HAP-1 (cell line): ENCODE measurements around the gene FYB1.
"Not testable (repeated sequence)": the region's sequence is repeated elsewhere in the genome, so short reads cannot be mapped to it uniquely, and the experiment has no call there.

Experiments used
- DNase-seq, 2 experiments: peaks; one replicate each; pipeline ENCODE4 v3.0.0-alpha.2; 2016 to 2020; ENCODE audit warnings: low spot score in 2 of 2
- H3K27me3 ChIP-seq: fragments of 250-450 bp; sonication (Bioruptor Pico); 2 replicates; pipeline ENCODE4 v1.5.1; 2020; ENCODE audit warnings: low read depth, mild to moderate bottlenecking, moderate library complexity
- H3K36me3 ChIP-seq: fragments of 250-450 bp; sonication (Bioruptor Pico); replicated peaks from 2 replicates; pipeline ENCODE4 v1.5.1; 2020; ENCODE audit warnings: mild to moderate bottlenecking
- H3K4me1 ChIP-seq: fragments of 250-450 bp; sonication (Bioruptor Pico); 2 replicates; pipeline ENCODE4 v1.5.1; 2020; ENCODE audit warnings: mild to moderate bottlenecking
- H3K4me3 ChIP-seq: fragments of 250-450 bp; sonication (Bioruptor Pico); 2 replicates; pipeline ENCODE4 v1.5.1; 2020; ENCODE audit warnings: mild to moderate bottlenecking, moderate library complexity
- H3K9me3 ChIP-seq: fragments of 250-450 bp; sonication (Bioruptor Pico); 2 replicates; pipeline ENCODE4 v1.5.1; 2020; ENCODE audit warnings: mild to moderate bottlenecking, moderate library complexity
- in situ Hi-C: fragments of 300-500 bp; cut with MboI; formaldehyde crosslinking; loops from 3 replicates; pipeline ENCODE4 v1.14.3; 2020; ENCODE audit warnings: low sequenced_read_pairs, inconsistent platforms, mixed read lengths

The FYB1 gene

DNA sequence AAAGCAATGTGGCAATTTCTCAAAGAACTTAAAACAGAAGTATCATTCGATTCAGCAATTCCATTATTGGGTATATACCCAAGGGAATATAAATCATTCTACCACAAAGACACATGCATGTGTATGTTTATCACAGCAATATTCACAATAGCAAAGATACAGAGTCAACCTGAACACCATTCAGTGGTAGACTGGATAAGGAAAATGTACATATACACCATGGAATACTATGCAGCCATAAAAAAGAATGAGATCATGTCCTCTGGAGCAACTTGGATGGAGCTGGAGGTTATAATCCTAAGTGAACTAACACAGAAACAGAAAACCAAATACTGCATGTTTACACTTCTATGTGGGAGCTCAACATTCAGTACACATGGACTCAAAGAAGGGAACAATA is 21.4 kb upstream of the FYB1 start:
- no peak for DNase-seq
- H3K27me3 ChIP-seq = 0 out of 2 replicates have a peak, but pooled peaks cover 2% of the 10 kb centered on the region
- H3K9me3 ChIP-seq = no peaks in the 10 kb centered on the region
- H3K36me3 ChIP-seq = no peaks in the 10 kb centered on the region
- in situ Hi-C loops = no loop called here
- H3K4me1 ChIP-seq = no peaks in the 10 kb centered on the region
- no peak overlapping the region for H3K4me3 ChIP-seq

DNA sequence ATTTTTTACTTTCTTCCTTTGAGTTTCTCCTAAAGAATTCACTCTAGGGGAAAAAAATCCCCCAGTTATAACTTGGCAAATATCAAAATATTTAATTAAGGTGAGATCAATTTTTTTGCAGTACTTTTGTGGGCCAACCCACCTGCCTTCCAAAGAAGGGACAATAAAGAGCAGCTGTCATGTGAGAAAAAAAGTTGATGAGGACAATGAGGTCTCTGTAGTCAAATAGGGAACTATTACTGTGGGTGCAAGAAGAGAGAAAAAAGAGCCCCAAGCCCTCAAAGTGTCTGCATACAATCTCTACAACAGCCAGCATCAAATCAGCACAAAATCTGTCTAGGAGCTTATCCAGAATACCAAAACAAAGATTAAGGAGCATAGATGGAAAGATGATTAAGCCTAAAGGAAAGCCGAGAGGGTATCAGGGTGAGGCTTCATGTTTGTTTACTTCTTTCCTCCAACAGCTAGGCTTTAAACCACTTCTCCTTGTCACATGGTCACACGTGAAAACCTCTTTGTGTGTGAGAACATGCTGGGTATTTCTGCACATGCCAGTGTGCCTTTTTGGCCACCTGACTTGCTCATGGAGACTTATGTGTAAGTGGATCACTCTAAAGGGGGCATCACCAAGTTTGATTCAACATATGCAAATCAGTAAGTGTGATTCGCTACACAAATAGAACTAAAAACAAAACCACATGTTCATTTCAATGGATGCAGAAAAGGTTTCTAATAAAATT is 19.2 kb upstream of the FYB1 start:
- no peak overlapping the region for H3K4me3 ChIP-seq
- in situ Hi-C loops = no loop called here
- DNase-seq = no peak
- H3K9me3 ChIP-seq = no peaks in the 10 kb centered on the region
- no peaks in the 10 kb centered on the region for H3K4me1 ChIP-seq
- H3K36me3 ChIP-seq = no peaks in the 10 kb centered on the region
- 0 out of 2 replicates have a peak, but pooled peaks cover 2% of the 10 kb centered on the region for H3K27me3 ChIP-seq

DNA sequence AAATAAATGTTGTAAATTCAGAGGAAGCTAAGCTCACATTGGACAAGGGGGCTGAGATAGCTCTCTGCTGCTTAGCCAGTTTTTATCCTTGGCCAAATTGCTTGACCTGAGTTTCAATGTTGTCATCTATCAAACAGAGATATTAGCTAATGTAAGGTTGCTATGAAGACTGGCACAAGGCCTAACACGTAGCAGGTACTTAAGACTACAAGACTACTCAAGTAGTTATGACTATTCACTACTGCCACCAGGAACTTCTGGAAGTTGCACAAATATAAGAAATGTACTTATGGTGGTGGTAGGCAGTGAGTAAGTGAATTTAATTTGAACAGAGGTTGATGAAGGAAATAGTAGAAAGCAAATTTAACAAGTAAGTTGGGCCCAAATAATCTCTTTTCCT is 17.4 kb upstream of the FYB1 start:
- H3K9me3 ChIP-seq = no peaks in the 10 kb centered on the region
- no peak for DNase-seq
- H3K4me1 ChIP-seq = no peaks in the 10 kb centered on the region
- in situ Hi-C loops = no loop called here
- H3K27me3 ChIP-seq = 0 out of 2 replicates have a peak, but pooled peaks cover 2% of the 10 kb centered on the region
- H3K4me3 ChIP-seq = no peak overlapping the region
- H3K36me3 ChIP-seq = no peaks in the 10 kb centered on the region

DNA sequence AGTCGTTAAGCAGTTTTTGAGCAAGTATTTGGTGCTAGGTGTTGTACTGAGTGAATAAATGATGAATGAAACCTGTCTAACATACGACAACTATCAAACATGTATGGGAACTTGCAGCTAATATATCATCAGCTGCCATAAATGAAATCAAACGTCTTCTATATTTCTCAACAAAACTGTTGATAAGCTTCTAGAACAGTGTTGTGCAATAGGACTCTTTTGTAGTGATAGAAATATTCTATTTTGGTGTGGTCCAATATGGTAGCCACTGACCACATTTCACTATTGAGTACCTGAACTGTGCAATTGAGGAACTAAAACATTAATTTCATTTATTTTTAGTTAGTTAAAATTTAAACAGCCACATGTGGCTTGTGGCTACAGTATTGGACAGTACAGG is 16.3 kb upstream of the FYB1 start:
- in situ Hi-C loops = no loop called here
- Histone ChIP-seq H3K36me3 (no peaks in the 10 kb centered on the region), H3K4me1 (no peaks in the 10 kb centered on the region), H3K9me3 (no peaks in the 10 kb centered on the region), H3K4me3 (no peak overlapping the region), H3K27me3 (0 out of 2 replicates have a peak, but pooled peaks cover 2% of the 10 kb centered on the region)
- no peak for DNase-seq

DNA sequence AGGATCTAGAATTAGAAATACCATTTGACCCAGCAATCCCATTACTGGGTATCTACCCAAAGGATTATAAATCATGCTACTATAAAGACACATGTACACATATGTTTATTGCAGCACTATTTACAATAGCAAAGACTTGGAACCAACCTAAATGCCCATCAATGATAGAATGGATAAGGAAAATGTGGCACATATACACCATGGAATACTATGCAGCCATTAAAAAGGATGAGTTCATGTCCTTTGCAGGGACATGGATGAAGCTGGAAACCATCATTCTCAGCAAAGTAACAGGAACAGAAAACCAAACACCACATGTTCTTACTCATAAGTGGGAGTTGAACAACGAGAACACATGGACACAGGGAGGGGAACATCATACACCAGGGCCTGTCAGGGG is 15.1 kb upstream of the FYB1 start:
- H3K36me3 ChIP-seq, H3K4me1 ChIP-seq, H3K4me3 ChIP-seq, DNase-seq, in situ Hi-C loops, H3K9me3 ChIP-seq, H3K27me3 ChIP-seq: not testable (repeated sequence)

DNA sequence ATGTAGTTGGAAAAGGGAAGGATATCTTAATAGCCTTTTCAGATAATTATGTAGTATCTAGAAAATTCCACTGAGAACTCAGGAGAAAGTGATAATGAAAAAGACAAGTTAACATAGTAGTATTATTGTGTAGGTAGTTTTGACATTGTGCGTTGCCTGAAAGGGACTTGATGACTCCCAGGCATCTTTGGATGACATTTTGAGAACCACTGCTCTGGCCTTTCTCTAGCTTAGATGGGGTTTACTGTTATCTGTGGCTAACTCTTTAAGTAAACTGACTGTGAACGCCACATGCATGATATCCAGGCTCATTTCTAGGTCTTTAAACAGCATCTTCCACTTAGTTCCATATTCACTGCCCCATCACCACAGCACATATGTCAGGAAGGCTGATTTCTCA is 14.4 kb upstream of the FYB1 start:
- Histone ChIP-seq H3K4me1 (no peaks in the 10 kb centered on the region), H3K4me3 (no peak overlapping the region), H3K9me3 (no peaks in the 10 kb centered on the region), H3K27me3 (0 out of 2 replicates have a peak, but pooled peaks cover 2% of the 10 kb centered on the region), H3K36me3 (no peaks in the 10 kb centered on the region)
- in situ Hi-C loops = no loop called here
- no peak for DNase-seq

DNA sequence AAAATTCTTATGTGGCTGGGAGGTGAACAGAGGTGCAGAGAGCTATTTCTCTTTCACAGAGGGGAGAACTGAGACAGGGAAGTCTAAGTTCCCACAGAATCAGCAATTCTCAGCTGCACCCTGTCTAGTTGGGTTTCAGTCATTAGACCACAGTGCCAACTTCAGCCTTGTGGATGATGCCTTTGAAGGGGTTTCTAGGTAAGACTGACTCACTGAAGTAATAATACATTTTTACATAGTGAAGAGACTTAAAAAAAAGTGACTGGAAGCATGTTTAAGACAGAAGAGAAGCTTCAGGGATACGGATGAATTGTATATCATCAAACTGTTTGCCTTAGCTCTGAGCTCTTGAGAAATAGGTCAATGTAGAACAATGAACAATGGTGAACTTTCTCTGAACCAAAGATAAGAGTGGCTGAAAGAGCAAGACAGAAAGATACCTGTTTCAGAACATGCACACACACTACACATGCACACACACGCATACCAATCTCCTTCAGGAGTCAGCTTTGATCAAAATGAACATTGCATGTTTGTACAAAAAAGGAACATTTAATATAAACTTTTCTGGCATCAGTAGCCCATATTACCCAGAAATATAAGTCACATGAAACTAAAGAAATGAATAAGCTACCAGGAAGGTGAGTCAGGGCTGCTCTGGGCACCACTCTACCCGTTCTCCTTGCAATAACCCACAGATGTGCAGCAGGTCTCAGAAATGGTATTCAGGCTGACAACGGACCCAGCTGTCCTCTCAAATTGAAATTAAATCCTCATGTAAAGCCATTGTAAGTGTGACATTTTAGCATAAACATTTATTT is 12.6 kb upstream of the FYB1 start:
- Histone ChIP-seq H3K36me3 (no peaks in the 10 kb centered on the region), H3K9me3 (no peaks in the 10 kb centered on the region), H3K4me3 (no peak overlapping the region), H3K27me3 (no peaks in the 10 kb centered on the region), H3K4me1 (no peaks in the 10 kb centered on the region)
- in situ Hi-C loops = no loop called here
- DNase-seq = no peak

DNA sequence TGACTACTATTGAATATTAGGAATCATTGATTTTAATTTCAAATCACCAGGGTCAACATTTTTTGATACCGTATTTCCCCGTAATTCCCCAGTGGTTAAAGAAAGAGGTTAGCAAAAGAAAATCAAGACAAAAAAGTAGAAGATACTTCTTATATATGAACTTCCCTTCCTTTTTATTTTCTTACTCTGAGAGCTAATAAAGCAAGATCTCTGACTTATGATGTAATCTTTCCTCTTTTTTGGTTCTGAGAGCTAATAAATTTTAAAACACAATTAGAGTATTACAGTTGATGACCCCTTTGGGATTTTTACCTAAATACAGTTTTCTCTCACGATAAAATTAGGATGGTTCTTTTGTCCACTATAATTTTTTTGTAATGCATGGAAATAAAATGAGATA is 9.2 kb upstream of the FYB1 start:
- H3K27me3 ChIP-seq = no peaks in the 10 kb centered on the region
- in situ Hi-C loops = no loop called here
- no peaks in the 10 kb centered on the region for H3K9me3 ChIP-seq
- DNase-seq = no peak
- H3K4me3 ChIP-seq = no peak overlapping the region
- H3K36me3 ChIP-seq = no peaks in the 10 kb centered on the region
- H3K4me1 ChIP-seq = no peaks in the 10 kb centered on the region

DNA sequence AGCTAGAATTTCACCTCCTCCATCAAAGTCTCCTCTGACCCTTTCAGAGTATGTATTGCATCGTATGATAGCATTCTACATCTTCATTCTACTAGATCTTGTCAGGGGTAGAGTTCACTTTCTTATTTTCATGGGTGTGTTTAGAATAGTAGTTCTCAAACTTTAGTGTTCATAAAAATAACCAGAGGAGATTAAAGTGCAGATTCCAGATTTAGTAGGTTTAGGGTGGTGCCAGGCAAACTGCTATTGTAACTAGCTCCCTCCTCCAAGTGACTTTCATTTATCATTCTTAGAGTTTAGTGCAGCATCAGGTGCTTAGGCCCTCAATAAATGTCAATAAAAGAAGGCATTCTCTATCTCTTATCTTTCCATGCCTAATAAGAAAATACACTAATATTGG is 7.2 kb upstream of the FYB1 start:
- DNase-seq = no peak
- in situ Hi-C loops = no loop called here
- Histone ChIP-seq H3K27me3 (no peaks in the 10 kb centered on the region), H3K36me3 (no peaks in the 10 kb centered on the region), H3K4me3 (no peak overlapping the region), H3K4me1 (no peaks in the 10 kb centered on the region), H3K9me3 (no peaks in the 10 kb centered on the region)

DNA sequence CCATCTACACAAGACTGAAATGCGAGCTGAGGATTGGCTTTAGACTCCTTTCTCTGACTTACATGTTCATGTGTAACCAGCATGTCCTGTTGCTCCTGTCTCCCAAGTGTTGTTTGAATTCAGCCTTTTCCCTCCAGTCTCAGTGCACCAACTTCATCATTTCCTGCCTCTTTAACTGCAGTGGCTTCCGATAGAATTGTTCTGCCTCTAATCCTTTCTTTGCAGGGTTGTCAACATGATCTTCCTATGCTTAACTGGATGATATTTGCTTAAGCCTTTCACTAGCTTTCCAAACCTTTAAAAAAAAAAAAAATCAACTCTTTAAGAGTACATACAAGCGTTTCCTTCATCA is 6.7 kb upstream of the FYB1 start:
- in situ Hi-C loops = no loop called here
- no peaks in the 10 kb centered on the region for H3K27me3 ChIP-seq
- no peaks in the 10 kb centered on the region for H3K9me3 ChIP-seq
- DNase-seq = no peak
- no peaks in the 10 kb centered on the region for H3K36me3 ChIP-seq
- H3K4me1 ChIP-seq = no peaks in the 10 kb centered on the region
- H3K4me3 ChIP-seq = no peak overlapping the region

DNA sequence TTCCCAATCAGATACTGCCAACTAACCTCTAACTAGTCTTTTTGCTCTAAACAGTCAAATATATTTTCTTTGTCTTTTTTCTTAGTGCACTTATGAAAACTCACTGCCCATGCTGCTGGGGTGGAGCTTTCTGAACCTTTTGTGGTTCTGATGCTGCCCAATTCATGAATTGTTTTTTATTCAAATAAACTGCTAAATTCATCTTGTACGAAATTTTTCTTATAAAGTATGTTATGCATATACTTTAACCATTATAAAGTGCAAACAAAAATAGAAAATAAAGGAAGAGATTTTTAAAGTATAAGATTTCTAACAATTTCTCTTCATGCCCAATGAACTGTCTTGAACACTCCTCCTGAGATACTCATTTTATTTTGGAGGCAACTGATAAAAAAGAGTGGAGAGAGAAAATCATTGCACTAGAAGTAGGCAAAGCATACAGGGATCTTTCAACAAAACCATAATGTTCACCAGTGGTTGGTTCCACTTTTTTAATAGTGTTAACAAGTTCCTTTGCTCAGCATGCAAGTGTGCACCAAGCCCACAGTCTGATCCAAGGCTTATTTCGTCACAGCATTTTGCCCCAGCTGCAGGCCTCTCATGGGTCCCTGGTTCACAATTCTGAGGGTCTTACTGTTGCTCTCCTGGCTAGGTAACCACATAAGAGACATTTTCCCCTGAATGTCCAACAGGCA is 6.2 kb upstream of the FYB1 start:
- DNase-seq = no peak
- H3K4me3 ChIP-seq = no peak overlapping the region
- in situ Hi-C loops = no loop called here
- no peaks in the 10 kb centered on the region for H3K9me3 ChIP-seq
- H3K36me3 ChIP-seq = no peaks in the 10 kb centered on the region
- H3K4me1 ChIP-seq = no peaks in the 10 kb centered on the region
- no peaks in the 10 kb centered on the region for H3K27me3 ChIP-seq

DNA sequence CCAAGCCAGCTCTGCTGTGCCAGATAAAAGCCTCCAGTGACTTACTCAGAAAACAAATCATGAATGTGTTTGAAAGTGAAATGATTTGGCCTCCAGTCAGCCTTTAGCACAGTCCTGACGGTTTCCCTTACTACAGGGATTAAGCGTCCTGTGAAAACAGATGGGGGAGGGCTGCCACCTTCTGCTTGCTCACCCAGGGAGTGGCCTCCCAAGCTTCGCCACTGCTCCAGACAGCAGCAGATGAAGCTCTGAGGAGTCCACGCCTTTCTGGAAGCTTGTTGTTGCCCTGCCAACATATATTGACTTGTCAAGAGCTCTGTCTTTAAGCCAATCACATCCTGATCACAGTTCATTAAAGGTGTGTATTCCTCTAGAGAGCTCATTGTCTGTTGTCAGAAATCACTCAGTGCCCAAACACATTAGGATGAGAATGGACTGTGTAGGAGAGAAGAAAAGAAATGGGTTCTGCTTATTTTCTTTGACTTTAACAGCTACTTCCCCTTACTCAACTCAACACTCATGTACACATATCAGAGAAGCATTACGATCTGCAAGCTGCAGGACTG is 4.9 kb upstream of the FYB1 start:
- no peaks in the 10 kb centered on the region for H3K9me3 ChIP-seq
- peak in 1 of 2 experiments; percentile 9 for DNase-seq

DNA sequence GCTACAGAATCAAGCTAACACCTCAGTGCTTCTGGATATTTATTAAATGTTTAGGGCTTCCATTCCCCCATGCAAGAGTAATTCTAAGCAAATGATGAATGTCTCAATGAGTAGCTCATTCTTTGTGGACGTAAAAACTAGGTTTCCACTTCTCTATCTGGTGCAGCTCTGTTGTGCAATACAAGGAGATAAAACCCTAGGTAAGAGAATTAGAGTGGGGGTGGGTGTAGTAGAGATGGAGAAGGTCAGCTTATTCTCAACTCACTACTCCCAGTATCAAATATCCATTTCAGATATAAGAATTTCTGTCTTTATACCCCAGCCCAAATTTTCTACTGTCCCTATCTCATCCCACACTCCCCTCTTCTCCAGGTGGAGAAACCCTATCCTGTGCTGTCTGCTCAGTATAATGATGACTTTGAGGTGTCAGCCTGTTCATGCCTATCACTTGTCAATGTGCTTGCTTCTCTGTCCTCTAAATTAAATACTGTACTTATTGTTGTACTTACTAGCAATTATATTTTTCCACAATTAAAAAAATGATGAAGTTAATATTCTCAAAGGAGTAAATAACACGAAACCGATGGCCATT is 4.3 kb upstream of the FYB1 start:
- no peak for DNase-seq
- H3K4me1 ChIP-seq = no peaks in the 10 kb centered on the region
- H3K4me3 ChIP-seq = no peak overlapping the region
- no peaks in the 10 kb centered on the region for H3K27me3 ChIP-seq
- no peaks in the 10 kb centered on the region for H3K36me3 ChIP-seq
- no peaks in the 10 kb centered on the region for H3K9me3 ChIP-seq
- in situ Hi-C loops = loop anchor here (25.0 kb wide), 1 partner anchor 339 kb away; no protein-coding TSS in a partner anchor

More for the DNA sequence above, 4.9 kb upstream of the FYB1 start:
- in situ Hi-C loops = loop anchor here (25.0 kb wide), 1 partner anchor 338 kb away; no protein-coding TSS in a partner anchor
- H3K36me3 ChIP-seq = no peaks in the 10 kb centered on the region
- no peaks in the 10 kb centered on the region for H3K27me3 ChIP-seq
- H3K4me3 ChIP-seq = no peak overlapping the region
- H3K4me1 ChIP-seq = no peaks in the 10 kb centered on the region
